ENCODE measurements around the gene DMRT2.

Gene DMRT2

DNA sequence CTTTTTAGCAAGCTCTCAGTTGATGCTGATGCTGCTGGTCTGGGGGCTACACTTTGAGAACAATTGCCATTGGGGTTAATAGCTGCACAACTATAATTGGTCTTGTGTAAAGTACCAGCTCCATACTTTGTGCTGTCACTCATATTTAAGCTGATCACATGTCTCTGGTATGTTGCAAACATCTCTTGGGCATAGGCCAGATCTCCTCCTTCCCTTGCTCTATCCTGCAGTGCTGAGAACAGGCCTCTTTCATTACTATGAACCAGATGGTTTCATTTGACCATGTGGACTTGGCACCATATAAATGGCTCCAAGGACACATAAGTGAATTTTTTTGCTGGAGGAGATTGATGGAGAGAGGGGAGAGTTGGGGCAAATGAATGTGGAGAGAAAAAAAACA, 48.4 kb downstream of the DMRT2 start:
- no peak for DNase-seq

GRCh38 chr9:1100201-1100600, 50.0 kb downstream of the DMRT2 start:
- DNase-seq: no peak

- no peak for DNase-seq
These were observed 50.8 kb downstream of the DMRT2 start for GRCh38 chr9:1100945-1101344.

DNA sequence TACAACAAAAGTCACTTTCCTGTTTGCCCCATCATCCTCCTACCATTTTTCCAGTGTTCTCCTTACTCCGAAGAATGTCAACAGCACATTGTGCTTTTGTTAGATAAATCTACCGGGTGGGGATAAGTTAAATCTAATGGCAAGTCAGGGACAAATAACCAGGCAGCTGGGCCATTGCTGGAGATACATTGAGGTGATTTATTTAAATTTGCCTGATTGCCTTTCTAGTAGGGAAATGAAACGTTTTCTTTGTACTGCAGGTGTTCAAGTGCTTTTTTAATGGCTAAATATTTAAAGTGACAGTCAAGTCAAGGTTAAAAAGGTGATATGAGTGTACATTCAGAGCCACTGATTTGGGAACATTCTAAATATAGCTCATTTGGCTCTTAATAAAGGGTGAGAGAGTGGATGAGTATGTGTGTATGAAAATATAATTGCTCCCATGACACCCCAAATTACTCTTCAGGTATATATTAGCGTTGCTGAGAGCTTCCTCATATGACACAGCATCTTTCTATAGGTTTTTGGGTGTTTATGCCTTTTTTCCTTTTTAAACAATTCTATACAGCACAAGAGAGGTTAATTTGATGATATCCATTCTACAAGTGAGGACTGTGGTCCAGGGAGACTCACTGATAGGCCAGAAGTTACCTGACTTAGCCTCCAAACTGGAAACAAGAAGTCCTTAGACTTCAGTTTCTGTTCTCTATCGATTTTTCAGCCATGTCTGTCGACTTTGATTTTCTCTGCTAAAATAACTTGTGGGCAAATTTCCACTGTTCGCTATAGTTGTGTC, 51.9 kb downstream of the DMRT2 start:
- DNase-seq: no peak

- no peak for DNase-seq
These were observed 52.4 kb downstream of the DMRT2 start for GRCh38 chr9:1102642-1102970.

All from activated T-cell treated with anti-CD3 and anti-CD28 coated beads, Interleukin-2, amount 50 U/mL, for 1 hour (primary cell).